HepG2 (cell line): ENCODE measurements around the gene SEMA3F. TPM values are rescaled to one million over a fixed set of nuclear protein-coding genes. Genes with fewer than 3 reads are reported as not detected.

ENCODE experiments used
- ERF ChIP-seq: IDR thresholded peaks from 2 replicates; pipeline ENCODE4 v1.6.1; 2018; ENCODE audit warnings: missing biosample characterization, missing genetic modification reagents
- FOXO1 ChIP-seq: sonication (generic); formaldehyde crosslinking; IDR thresholded peaks from 2 replicates; pipeline ENCODE4 v1.4.0; 2020; ENCODE audit warnings: missing genetic modification reagents
- HNRNPUL1 ChIP-seq: fragments of 200-400 bp; formaldehyde crosslinking; IDR thresholded peaks from 2 replicates; pipeline ENCODE4 v1.6.1; 2017; ENCODE audit warnings: low read depth, mild to moderate bottlenecking, low read length, moderate library complexity
- KDM2A ChIP-seq: sonication (generic); formaldehyde crosslinking; IDR thresholded peaks from 2 replicates; pipeline ENCODE4 v1.4.0; 2020; ENCODE audit warnings: low read depth, missing genetic modification reagents, borderline replicate concordance
- NFKB2 ChIP-seq: sonication (generic); formaldehyde crosslinking; IDR thresholded peaks from 2 replicates; pipeline ENCODE4 v1.4.0; 2020; ENCODE audit warnings: missing genetic modification reagents, borderline replicate concordance
- PRPF4 ChIP-seq: fragments of 200-400 bp; formaldehyde crosslinking; IDR thresholded peaks from 2 replicates; pipeline ENCODE4 v1.6.1; 2016; ENCODE audit warnings: low read length, low read depth; ENCODE audit not compliant: poor library complexity, severe bottlenecking
- RERE ChIP-seq: IDR thresholded peaks from 2 replicates; pipeline ENCODE4 v1.6.1; 2016; ENCODE audit warnings: low read depth, missing genetic modification reagents, missing compliant biosample characterization
- RXRA ChIP-seq: sonication (generic); formaldehyde crosslinking; IDR thresholded peaks from 2 replicates; pipeline ENCODE4 v1.5.1; 2020; ENCODE audit warnings: missing genetic modification reagents
- SP5 ChIP-seq: IDR thresholded peaks from 2 replicates; pipeline ENCODE4 v1.6.1; 2016; ENCODE audit warnings: low read depth, borderline replicate concordance
- YEATS2 ChIP-seq: sonication (generic); formaldehyde crosslinking; IDR thresholded peaks from 2 replicates; pipeline ENCODE4 v1.4.0; 2020; ENCODE audit warnings: missing genetic modification reagents, borderline replicate concordance
- YY1 ChIP-seq: IDR thresholded peaks from 2 replicates; pipeline ENCODE4 v1.6.1; 2011; ENCODE audit warnings: low read length, low read depth, moderate library complexity, mild to moderate bottlenecking; ENCODE audit not compliant: insufficient read depth, insufficient replicate concordance
- ZFP1 ChIP-seq: IDR thresholded peaks from 2 replicates; pipeline ENCODE4 v1.6.1; 2016
- ZNF407 ChIP-seq: sonication (generic); formaldehyde crosslinking; IDR thresholded peaks from one replicate; pipeline ENCODE4 v1.5.1; 2020; ENCODE audit warnings: mild to moderate bottlenecking, missing genetic modification reagents; ENCODE audit errors: not compliant biosample characterization
- ZNF652 ChIP-seq: IDR thresholded peaks from 2 replicates; pipeline ENCODE4 v1.6.1; 2016; ENCODE audit warnings: low read depth, borderline replicate concordance
- ZSCAN21 ChIP-seq: sonication (generic); formaldehyde crosslinking; IDR thresholded peaks from 2 replicates; pipeline ENCODE4 v1.8.0; 2022; ENCODE audit warnings: mild to moderate bottlenecking, missing genetic modification reagents, moderate library complexity, borderline replicate concordance
- polyA plus RNA-seq, 8 experiments: library from polyadenylated mRNA; depleted of rRNA in 3 of 8; stranded (reverse) in 7 of 8; unstranded in 1 of 8; fragments of >200 nt; fragmentation: Illumina TruSeq in 4 of 8; extraction: Trizol in 4 of 8; gene quantifications; 2 replicates each; pipeline versions ENCODE4 v1.2.1 to v1.2.3, GENCODE V29; 2011 to 2016; ENCODE audit warnings: low read depth in 4 of 8, missing spikeins in 1 of 8, mixed read lengths in 1 of 8; ENCODE audit not compliant: insufficient read depth in 1 of 8
- total RNA-seq, 5 experiments: library from RNA; depleted of rRNA; stranded (reverse); fragments of >200 nt; fragmentation: Illumina TruSeq; extraction: Trizol; gene quantifications; 2 replicates each; pipeline ENCODE4 v1.2.3, GENCODE V29; 2016; ENCODE audit warnings: low read depth in 1 of 5

Gene SEMA3F
- total and polyA plus RNA-seq, 2 of the 13 experiments (the other 11 are each of a cell fraction or from before 2014, with no cell fraction given): 7.6 to 17.2 TPM

- peak; percentile 65 for TF ChIP-seq RERE (CRISPR knock-in tag)
- TF ChIP-seq KDM2A: no peak
- TF ChIP-seq RXRA (CRISPR knock-in tag): peak; percentile 98
- peak; percentile 55; the same call in 1 of the 2 replicates for TF ChIP-seq ZNF652 (CRISPR knock-in tag)
- TF ChIP-seq FOXO1 (CRISPR knock-in tag): peak; percentile 77
- TF ChIP-seq NFKB2 (CRISPR knock-in tag): peak; percentile 44; the same call in 1 of the 2 replicates
- TF ChIP-seq YEATS2: no peak
- TF ChIP-seq YY1: peak; percentile 70
- TF ChIP-seq SP5 (CRISPR knock-in tag): peak; percentile 86; the same call in 1 of the 2 replicates
- no peak for TF ChIP-seq PRPF4
- no peak for TF ChIP-seq ZNF407 (CRISPR knock-in tag)
- TF ChIP-seq HNRNPUL1: no peak
- TF ChIP-seq ZFP1 (CRISPR knock-in tag): 0 out of 2 replicates have a peak, but pooled peaks have one; percentile 67
- TF ChIP-seq ERF (CRISPR knock-in tag): peak; percentile 71; the same call in 1 of the 2 replicates
- TF ChIP-seq ZSCAN21 (CRISPR knock-in tag): peak; percentile 86; the same call in 1 of the 2 replicates
Observed at GRCh38 chr3:50208677-50209344, 53.7 kb downstream of the SEMA3F start (continued).
